HG02678 (cell line): ENCODE results near the gene HS6ST2.
"Not testable (repeated sequence)": the region's sequence is repeated elsewhere in the genome, so short reads cannot be mapped to it uniquely, and the experiment has no call there.

Source experiments
- ATAC-seq: cut with Tn5 transposase; IDR thresholded peaks from one replicate; pipeline ENCODE4 v1.9.1; 2021; ENCODE audit warnings: mild to moderate bottlenecking, moderate library complexity; ENCODE audit not compliant: unreplicated experiment

HS6ST2 gene

GRCh38 chrX:132945055-132945599 is 13.3 kb downstream of the HS6ST2 start:
- ATAC-seq: not testable (repeated sequence)

- no peak for ATAC-seq
Observed at GRCh38 chrX:132940727-132941327, 17.6 kb downstream of the HS6ST2 start.

DNA sequence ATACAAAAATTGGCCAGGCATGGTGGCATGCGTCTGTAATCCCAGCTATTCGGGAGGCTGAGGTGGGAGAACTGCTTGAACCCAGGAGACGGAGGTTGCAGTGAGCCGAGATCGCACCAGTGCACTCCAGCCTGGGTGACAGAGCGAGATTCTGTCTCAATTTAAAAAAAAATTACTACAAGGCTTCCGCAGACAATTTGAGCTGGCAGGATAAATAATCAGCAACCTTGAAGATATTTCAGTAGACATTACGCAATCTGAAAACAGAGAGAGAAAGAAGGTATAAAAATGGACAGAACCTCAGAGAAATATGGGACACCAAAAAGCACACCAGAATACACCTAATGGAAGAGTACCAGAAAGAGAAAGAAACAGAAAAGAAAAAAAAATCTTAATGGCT is 25.3 kb downstream of the HS6ST2 start:
- ATAC-seq: no peak

DNA sequence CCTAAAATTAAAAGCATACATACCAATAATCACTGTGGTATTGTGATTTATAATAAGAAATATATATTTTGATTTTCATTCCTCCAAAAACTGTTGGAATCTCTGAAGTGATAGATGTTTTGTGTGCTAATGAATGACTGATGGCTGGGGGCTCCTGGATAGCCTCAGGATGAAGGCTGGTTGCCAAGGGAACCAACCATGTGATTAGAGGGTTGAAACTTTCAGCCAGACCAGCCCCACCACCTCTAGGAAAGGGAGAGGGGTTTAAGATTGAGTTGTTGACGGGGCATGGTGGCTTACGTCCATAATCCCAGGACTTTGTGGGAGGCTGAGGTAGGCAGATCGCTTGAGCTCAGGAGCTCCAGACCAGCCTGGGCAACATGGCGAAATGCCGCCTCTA is 34.0 kb downstream of the HS6ST2 start:
- ATAC-seq: no peak

DNA sequence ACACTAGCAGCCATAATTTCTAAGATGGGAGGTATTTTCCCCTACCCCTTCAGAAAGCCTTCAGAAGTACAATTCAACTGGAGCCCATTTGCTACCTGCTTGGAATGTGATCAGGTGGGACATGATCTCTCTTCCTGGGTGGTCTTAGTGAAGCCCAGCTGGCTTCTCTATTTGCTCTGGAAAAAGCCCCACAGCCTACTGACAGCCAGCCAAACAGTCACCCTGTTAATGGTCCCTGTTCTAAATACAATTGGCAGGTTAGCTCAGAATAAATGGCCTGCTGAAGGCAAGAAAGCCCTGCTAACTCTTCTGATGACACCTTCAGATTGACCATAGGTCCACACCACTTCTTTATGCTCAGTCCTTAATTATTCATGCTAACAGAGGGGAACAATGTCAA is 39.9 kb downstream of the HS6ST2 start:
- no peak for ATAC-seq

GRCh38 chrX:132916349-132916748 is 42.1 kb downstream of the HS6ST2 start:
- ATAC-seq: no peak

- ATAC-seq: no peak
Observed at GRCh38 chrX:132909643-132910042, 48.8 kb downstream of the HS6ST2 start.

DNA sequence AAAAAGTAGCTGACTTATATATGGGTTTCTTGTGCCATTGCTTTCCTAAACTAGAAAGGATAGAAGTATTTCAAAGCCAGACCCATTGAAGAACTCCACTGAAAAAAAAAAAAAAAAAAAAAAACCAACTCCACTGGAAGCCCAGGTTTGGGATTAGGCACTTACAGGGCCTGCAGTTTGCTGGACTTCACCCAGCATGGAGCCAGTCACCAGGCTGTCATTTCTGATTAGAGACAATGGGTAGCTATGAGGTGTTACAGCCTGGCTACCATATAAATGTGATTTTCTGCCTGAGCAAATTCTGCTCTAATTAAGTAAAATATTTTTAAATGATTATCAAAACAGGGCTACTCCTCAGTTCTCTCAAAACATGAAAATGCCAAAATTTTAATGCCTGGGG is 49.5 kb downstream of the HS6ST2 start:
- ATAC-seq: no peak

- no peak for ATAC-seq
Observed at GRCh38 chrX:132900633-132901293, 57.7 kb downstream of the HS6ST2 start.

DNA sequence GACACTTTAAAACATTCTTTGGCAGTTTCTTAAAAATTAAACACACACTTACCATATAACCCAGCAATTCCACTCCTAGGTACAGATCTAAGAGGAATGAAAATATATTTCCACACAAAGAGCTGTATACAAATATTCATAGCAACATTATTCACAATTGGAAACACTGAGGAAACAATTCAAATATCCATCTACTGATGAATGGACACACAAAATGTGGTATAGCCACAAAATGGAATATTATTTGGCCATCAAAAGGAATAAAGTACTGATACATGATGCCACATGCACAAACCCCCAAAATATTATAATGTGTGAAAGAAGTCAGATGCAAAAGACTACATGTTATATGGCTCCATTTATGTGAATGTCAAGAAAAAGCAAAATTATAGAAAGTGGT is 70.9 kb downstream of the HS6ST2 start:
- no peak for ATAC-seq

- ATAC-seq: no peak
Observed at GRCh38 chrX:132883358-132883915, 75.0 kb downstream of the HS6ST2 start.

GRCh38 chrX:132880753-132881152 is 77.7 kb downstream of the HS6ST2 start:
- ATAC-seq: not testable (repeated sequence)

GRCh38 chrX:132877954-132878536 is 80.4 kb downstream of the HS6ST2 start:
- ATAC-seq: no peak

GRCh38 chrX:132876523-132877338 is 81.7 kb downstream of the HS6ST2 start:
- ATAC-seq: no peak

DNA sequence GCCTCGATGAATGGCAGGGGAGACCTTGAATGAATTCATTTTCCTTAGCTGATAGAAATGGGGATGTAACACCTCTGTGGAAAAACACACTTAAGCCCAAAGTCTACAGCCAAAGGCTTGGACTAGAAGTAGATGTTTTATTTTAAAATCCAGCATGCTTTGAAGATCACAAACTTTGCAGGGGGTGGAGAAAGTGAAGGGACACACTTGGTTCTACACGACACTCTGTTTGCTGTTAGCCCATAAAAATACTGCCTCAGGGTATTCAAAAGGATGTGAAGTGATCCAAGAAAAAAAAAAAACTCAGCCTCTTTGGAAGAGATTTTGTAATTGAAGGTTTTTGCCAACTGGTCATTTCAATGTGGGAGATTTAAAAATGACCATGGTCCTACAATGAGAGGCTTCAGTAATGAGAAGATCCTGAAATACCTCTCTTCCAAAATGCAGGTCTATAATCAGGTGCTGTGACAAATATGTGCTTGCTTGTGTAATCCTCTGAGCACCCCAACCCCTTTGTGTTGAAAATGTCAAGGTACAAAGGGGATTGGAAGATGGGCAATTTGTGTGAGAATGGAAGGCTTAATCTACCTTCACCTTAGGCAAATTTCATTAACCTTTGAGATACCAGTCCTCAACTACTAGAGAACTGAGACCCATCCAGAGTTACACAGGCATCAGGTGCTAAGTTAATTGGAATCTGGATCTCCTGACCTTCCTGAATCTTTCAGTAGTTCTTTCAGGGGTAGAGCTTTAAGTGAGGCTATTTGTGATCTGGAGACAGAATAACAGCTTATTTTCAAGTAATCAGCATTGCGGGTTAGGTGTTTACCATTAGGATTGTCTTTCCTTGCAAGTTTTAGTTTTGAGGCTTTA is 82.5 kb downstream of the HS6ST2 start:
- no peak for ATAC-seq

- ATAC-seq: no peak
Observed at GRCh38 chrX:132862562-132862961, 95.9 kb downstream of the HS6ST2 start.

DNA sequence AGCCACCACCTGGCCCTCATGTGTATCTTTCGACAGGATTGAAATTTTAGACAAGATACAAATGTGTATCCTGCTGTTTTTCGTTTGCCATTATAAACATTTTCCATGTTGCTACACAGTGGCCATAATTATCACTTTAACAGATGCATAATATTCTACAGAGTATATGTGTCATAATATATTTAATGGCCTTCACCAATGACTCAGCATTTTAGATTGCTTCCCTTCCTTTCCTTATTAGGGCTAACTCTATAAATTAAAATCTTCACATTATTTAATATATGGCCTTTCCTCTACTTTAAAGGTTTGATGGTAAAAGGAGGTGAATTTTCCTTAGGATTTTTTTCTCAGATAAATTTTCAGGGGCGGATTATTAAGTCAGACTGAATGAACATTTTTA is 97.4 kb downstream of the HS6ST2 start:
- ATAC-seq: no peak

DNA sequence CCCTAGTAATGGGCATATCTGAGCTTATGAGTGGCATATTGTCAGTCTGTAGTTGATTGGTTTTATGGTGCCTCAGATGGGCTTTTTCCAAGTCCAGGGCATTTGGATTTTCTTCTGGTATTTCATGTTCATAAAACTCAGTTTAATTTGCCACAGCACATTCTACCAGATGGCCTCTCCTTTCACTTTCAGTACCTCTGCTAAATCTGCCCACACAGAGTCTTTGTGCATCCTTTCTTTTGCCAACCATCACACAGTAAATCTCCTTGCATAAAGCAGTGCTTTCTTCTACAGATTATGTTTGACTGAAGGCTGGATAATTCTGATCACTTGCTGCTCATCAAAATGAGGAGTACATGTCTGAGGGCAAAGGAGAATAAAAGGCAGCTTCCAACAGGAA is 98.2 kb downstream of the HS6ST2 start:
- ATAC-seq: no peak

DNA sequence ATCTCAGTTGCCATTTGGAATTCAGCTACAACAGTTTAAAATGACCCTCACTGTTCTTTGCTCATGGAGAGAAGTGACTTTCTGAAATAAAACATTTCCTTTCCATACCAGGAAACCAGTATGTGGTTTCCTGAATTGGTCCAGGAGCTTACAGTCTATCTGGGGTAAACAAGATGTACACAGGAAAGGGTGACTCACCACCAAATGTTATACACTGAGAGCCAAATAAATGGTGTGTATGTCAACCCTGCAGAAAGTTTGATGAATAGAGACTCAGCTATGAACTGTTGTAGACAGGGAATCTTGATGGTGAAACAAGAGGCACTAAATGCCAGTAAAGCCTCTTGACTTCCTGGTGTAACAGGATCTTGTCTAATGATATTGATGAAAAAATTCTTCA is 100.4 kb downstream of the HS6ST2 start:
- ATAC-seq: no peak

DNA sequence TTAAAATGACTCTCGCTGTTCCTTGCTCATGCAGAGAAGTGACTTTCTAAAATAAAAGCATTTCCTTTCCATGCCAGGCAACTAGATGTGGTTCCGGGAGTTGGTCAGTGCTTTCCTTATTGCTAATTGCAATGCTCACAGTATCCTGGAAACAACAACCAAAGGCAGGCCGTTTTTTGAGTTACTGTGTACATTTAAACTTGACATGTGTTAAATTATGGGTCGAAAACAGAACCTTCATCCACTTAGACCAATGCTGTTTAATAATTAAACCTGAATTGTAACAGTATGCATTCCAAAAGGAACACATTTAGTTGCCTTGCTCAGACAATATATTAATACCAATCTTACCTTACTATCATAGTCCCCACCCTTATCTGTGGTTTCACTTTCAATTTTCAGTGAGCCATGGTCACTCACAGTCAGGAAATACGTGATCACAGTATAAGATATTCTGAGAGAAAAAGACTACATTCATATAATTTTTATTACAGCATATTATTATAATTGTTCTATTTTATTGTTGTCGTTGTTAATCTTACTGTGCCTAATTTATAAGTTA is 102.6 kb downstream of the HS6ST2 start:
- ATAC-seq: no peak
